Measurements from ENCODE around the gene RPS19BP1.

DNA sequence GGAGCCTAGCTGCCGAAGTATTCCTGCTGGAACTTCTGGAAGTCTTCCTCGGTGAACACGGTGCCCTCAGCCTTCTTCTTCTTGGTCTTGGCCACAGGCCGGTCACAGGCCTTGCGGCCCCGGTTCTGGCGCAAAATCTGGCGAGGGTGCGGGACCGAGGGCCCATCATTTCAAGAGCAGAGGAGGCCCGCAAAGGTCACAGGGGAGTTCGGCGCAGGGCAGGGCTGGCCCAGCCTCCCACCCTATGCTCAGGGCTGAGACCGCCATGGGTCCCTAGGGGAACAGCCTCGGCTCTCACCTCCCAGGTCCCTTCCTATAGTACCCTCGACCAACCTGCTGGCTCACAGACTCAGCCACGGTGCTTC lies 3.1 kb downstream of the RPS19BP1 start:
- no peak for TF ChIP-seq POLR2A (IDR thresholded peaks at IDR 0.05; ENCODE audit: low read depth, low read length)
- no peak for TF ChIP-seq TAF1 (IDR thresholded peaks at IDR 0.05; ENCODE audit: low read depth, low read length)

All from GM12891 (cell line).